ENCODE data around the gene HORMAD2.

DNA sequence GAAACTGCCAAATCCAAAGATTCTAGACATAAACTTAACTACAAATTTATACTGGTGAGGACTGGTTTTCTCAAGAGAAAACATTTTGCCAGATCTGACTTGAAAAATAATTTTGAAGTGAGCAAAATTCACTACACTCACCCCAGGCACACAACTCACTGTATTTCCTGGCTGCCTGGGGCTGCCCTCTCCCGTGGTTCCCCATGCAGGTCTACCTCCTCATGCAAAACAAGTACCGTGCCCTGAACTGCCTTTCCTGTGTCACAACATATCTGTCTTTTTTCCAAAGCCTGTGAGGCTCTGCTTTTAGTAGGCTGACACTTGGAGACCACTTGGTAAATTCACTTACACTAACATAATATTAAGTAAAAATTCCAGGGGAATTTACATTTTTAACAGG, 89.9 kb downstream of the HORMAD2 start:
- no peak for TF ChIP-seq POLR2AphosphoS5 (IDR thresholded peaks at IDR 0.05; ENCODE audit: low read depth, low read length)
- no peak for TF ChIP-seq REST (IDR thresholded peaks at IDR 0.05; ENCODE audit: insufficient read depth in 1 of 2, low read depth in 2 of 2, low read length in 2 of 2)
- TF ChIP-seq TAF1 (IDR thresholded peaks at IDR 0.05; ENCODE audit: borderline replicate concordance, insufficient read depth, low read length): no peak
- no peak for TF ChIP-seq SIN3A (IDR thresholded peaks at IDR 0.05; ENCODE audit: borderline replicate concordance, insufficient read depth, low read length)
- no peak for TF ChIP-seq FOXP2 (optimal IDR thresholded peaks at IDR 0.05; ENCODE audit: borderline replicate concordance, extremely low read depth, extremely low read length, insufficient read depth)

All from PFSK-1 (cell line).